ENCODE data around the gene RNF157. TPM values are rescaled to one million over a fixed set of nuclear protein-coding genes. Genes with fewer than 3 reads are reported as not detected.

Gene RNF157
- total RNA-seq, 1 experiment from 2014 or later: 0.86 TPM

GRCh38 chr17:76154292-76154691 lies 86.0 kb downstream of the RNF157 start:
- ChIA-PET CTCF (interaction anchor here (1.0 kb wide), 1 partner anchor 21 kb away, joined by 4 read pairs; no protein-coding TSS in a partner anchor), POLR2A (no interaction called here), RAD21 (ENCODE audit: low non-redundant PET in 1 of 2, low total read pairs in 2 of 2, uncharacterized antibody in 2 of 2, unreplicated experiment in 2 of 2) (no interaction called here)
- no peaks in the 10 kb centered on the region for H3K27me3 ChIP-seq (ENCODE audit: insufficient read depth, low read length)
- H3K27ac ChIP-seq (ENCODE audit: low read depth, low read length): no peak overlapping the region
- intact Hi-C loops (cut with micrococcal nuclease): no loop called here
- no peak overlapping the region for H3K9ac ChIP-seq (ENCODE audit: low read length)
- H3K4me1 ChIP-seq (ENCODE audit: control insufficient read depth in 1 of 2, insufficient read depth in 2 of 2, low read length in 2 of 2): no peaks in the 10 kb centered on the region
- H3K4me3 ChIP-seq (replicated peaks in 1 of 2; ENCODE audit: low read depth in 1 of 2, low read length in 2 of 2): no peak overlapping the region
- no peaks in the 10 kb centered on the region for H3K9me2 ChIP-seq (ENCODE audit: insufficient read depth)
- H2AFZ ChIP-seq (ENCODE audit: low read depth, low read length, poor library complexity, severe bottlenecking): no peak overlapping the region
- H3K4me2 ChIP-seq (ENCODE audit: low read length): no peak overlapping the region
- no TSS peak for BruUV-seq (replicated peaks)
- H3K79me2 ChIP-seq (ENCODE audit: insufficient read depth, low read length): no peaks in the 10 kb centered on the region
- no peaks in the 10 kb centered on the region for H3K9me3 ChIP-seq (ENCODE audit: control insufficient read depth in 1 of 2, insufficient read depth in 1 of 2, low read depth in 1 of 2, low read length in 2 of 2)
- DNase-seq (ENCODE audit: low read depth, low spot score): no peak
- no peaks in the 10 kb centered on the region for H3K36me3 ChIP-seq (ENCODE audit: control insufficient read depth in 1 of 2, insufficient read depth in 2 of 2, low read length in 2 of 2)
- H4K20me1 ChIP-seq (ENCODE audit: insufficient read depth): no peaks in the 10 kb centered on the region
- no peak for ATAC-seq
- TF ChIP-seq EGR1 (IDR thresholded peaks at IDR 0.05; ENCODE audit: low read depth) (no peak), EZH2phosphoT487 (IDR thresholded peaks at IDR 0.05; ENCODE audit: borderline replicate concordance) (no peak), FOSL1 (IDR thresholded peaks at IDR 0.05; ENCODE audit: low read depth) (no peak), CEBPB (IDR thresholded peaks at IDR 0.05; ENCODE audit: low read depth) (no peak), CBX3 (IDR thresholded peaks at IDR 0.05; ENCODE audit: low read depth) (no peak), ZBTB33 (IDR thresholded peaks at IDR 0.05; ENCODE audit: extremely low read depth, insufficient replicate concordance, low read length) (no peak), RAD21 (IDR thresholded peaks at IDR 0.05; ENCODE audit: low read depth) (no peak), POLR2A (IDR thresholded peaks at IDR 0.05; ENCODE audit: borderline replicate concordance, extremely low read depth, insufficient read depth, insufficient read length) (no peak), SIN3A (IDR thresholded peaks at IDR 0.05; ENCODE audit: low read depth) (no peak), ZFX (IDR thresholded peaks at IDR 0.05) (no peak), ZNF274 (IDR thresholded peaks at IDR 0.05; ENCODE audit: low read depth, low read length) (no peak), POLR2AphosphoS5 (IDR thresholded peaks at IDR 0.05; ENCODE audit: low read depth, low read length) (no peak), SP1 (IDR thresholded peaks at IDR 0.05; ENCODE audit: low read depth) (no peak), REST (IDR thresholded peaks at IDR 0.05; ENCODE audit: low read depth) (no peak)

All from HCT116 (cell line).